Astrocyte of the cerebellum (primary cell): ENCODE measurements around the gene LZTS3.

Experiments
- DNase-seq: peaks from one replicate; pipeline ENCODE4 v3.0.0-alpha.2; 2011; ENCODE audit warnings: low read depth
- H3K4me3 ChIP-seq: 2 replicates; pipeline ENCODE4 v1.5.1; 2011; ENCODE audit warnings: mild to moderate bottlenecking, low read depth, low read length, moderate library complexity
- in situ Hi-C: cut with HindIII; loops from 2 replicates; pipeline ENCODE4 v1.10.0; 2017; ENCODE audit warnings: low sequenced_read_pairs
- TF ChIP-seq, protein P1 (sequence below): IDR thresholded peaks from 2 replicates; pipeline ENCODE4 v1.5.1; 2012; ENCODE audit warnings: low read length, low read depth, moderate library complexity, mild to moderate bottlenecking; ENCODE audit errors: missing control alignments

Gene LZTS3

DNA sequence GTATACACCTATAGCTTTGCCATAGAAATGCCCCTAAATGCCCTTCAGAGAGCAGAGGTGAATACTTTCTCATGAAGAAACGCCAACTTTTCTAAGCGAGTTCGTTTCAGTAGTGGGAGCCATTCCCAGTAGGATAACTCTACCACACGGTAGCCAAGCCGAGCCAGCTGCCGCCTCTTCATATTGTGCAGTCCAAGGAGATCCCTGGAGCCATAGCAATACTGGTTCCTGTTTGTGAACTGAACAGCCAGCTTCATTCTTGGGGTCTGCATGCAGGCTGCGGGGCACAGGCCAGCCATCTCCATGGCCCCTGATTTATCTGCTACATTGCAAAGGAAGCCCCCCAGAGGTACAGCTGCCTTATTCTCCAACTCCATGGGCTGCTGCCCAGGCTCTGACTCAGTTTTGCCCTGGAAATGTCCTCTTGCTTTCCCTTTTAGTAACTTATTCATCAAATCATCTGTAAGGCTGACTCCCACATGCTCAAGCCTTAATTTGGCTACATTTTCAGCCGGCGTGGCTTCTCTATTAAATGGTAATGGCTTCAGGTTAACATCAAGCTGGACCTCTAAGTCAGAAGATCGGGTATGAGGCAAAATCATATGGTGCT, 26.5 kb downstream of the LZTS3 start:
- no peak for DNase-seq
- TF ChIP-seq, protein P1, sequence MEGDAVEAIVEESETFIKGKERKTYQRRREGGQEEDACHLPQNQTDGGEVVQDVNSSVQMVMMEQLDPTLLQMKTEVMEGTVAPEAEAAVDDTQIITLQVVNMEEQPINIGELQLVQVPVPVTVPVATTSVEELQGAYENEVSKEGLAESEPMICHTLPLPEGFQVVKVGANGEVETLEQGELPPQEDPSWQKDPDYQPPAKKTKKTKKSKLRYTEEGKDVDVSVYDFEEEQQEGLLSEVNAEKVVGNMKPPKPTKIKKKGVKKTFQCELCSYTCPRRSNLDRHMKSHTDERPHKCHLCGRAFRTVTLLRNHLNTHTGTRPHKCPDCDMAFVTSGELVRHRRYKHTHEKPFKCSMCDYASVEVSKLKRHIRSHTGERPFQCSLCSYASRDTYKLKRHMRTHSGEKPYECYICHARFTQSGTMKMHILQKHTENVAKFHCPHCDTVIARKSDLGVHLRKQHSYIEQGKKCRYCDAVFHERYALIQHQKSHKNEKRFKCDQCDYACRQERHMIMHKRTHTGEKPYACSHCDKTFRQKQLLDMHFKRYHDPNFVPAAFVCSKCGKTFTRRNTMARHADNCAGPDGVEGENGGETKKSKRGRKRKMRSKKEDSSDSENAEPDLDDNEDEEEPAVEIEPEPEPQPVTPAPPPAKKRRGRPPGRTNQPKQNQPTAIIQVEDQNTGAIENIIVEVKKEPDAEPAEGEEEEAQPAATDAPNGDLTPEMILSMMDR = no peak
- no peak overlapping the region for H3K4me3 ChIP-seq
- in situ Hi-C loops = no loop called here

DNA sequence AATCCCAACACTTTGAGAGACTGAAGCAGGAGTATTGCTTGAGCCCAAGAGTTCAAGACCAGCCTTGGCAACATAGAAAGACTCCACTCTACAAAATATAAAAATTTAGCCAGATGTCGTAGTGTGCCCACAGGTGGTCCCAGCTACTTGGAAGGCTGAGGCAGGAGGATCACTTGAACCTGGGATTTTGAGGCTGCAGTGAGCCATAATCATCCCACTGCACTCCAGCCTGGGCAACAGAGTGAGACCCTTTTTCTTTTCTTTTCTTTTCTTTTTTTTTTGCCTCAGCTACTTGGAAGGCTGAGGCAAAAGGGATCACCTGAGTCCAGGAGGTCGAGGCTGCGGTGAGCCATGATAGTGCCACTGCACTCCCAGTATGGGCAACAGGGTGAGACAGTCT, 31.6 kb downstream of the LZTS3 start:
- in situ Hi-C loops = no loop called here
- TF ChIP-seq, protein P1 = no peak
- DNase-seq = no peak
- H3K4me3 ChIP-seq = no peak overlapping the region

DNA sequence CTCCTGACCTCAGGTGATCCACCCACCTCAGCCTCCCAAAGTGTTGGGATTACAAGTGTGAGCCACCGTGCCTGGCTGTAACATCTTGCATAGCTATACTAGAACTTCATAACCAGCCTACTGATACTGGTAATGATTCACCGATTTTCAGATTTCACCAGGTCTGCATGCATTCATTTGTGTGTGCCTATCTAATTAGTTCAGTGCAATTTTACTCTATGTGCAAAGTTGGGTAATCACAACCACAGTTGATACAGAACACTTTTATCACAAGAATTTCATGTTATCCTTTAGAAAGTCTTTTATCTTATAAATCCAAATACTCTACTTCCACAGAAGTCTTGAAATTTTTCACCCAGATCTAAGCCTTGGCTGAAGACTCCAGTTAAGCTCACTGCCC, 35.9 kb downstream of the LZTS3 start:
- DNase-seq = no peak
- in situ Hi-C loops = no loop called here
- H3K4me3 ChIP-seq = no peak overlapping the region
- TF ChIP-seq, protein P1 = no peak

DNA sequence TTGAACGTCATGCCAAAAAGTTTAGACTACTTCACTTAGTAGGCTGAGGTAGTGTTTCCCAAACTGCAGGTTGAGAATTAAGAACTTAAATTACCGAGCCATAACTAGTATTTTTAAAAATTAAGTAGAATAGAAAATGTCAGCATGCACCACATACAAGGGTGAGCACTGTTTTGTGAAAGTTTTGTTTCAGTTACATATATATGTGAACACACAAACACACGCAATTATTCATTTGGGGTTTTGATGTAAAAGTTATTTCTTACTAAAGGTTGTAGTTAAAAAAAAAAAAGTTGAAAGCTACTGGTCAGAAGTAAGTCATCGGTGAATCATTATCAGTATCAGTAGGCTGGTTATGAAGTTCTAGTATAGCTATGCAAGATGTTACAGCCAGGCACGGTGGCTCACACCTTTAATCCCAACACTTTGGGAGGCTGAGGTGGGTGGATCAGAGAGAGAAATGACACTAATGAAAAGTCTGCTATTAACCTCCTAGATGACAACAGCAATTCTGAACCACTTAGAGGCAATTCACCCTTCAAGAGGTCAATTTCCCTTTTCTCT, 37.8 kb downstream of the LZTS3 start:
- in situ Hi-C loops = no loop called here
- DNase-seq = no peak
- TF ChIP-seq, protein P1 = no peak
- H3K4me3 ChIP-seq = no peak overlapping the region

DNA sequence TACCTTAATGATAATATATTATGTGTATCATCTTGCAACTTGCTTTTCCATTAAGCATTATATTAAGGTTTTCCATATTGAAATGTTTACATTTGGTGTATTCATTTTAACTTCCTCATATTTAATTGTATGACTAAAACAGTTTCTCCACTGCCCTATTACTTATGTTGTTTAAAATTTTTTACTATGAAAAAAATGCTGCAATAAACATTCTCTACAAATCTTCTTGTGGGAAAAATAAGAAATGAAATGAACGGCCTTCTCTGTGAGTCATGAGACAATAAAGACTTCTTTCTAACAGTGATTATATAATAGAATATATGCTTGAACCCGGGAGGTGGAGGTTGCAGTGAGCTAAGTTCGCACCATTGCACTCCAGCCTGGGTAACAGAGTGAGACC, 39.2 kb downstream of the LZTS3 start:
- no peak for DNase-seq
- in situ Hi-C loops = no loop called here
- H3K4me3 ChIP-seq = no peak overlapping the region
- TF ChIP-seq, protein P1 = no peak

DNA sequence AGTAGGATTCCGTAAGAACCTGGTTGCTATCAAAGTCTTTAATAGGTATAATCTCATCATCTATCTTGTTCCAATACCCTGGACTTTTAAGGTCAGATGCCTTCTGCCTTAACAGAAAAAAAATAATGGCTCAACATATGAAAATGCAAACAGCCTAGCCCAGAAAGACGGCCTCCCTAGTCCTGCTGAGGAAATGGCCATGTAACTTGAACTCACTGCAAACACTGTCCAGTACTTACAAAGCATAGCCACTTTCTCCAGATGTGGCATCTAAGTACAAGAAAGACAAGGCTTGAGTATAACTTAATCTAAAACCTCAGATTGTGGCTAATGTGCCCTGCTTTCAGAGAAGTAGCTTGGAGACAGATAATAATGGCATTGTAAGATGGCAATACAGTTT, 40.2 kb downstream of the LZTS3 start:
- DNase-seq = no peak
- H3K4me3 ChIP-seq = no peak overlapping the region
- TF ChIP-seq, protein P1 = no peak
- in situ Hi-C loops = no loop called here
